SK-N-MC (cell line): ENCODE measurements around the gene LRRC9.

Source experiments
- EZH2 ChIP-seq: fragments of 200-600 bp; sonication (generic); IDR thresholded peaks from one replicate; pipeline ENCODE4 v1.6.1; 2017; ENCODE audit warnings: antibody characterized with exemption
- POLR2AphosphoS5 ChIP-seq: IDR thresholded peaks from 2 replicates; pipeline ENCODE4 v1.6.1; 2012; ENCODE audit warnings: mild to moderate bottlenecking, low read depth, low read length, borderline replicate concordance

DNA sequence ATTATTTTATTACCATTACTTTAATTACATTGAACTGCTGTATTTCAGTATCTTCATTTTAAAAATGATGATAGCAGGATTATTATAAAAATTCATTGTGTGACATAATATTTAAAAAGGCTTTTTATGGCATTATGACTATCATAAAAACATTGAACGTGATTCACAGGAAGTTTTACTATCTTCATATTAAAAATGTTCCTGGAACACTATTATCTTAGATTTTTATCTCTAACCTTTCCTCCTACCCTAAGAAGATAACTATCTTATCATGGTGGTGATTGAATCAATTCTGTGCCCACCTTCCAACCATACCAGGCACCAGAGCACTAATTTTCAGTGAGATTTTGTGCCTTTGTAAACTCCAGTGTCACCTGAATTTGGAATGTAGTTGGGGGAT, 16.2 kb downstream of the LRRC9 start:
- TF ChIP-seq POLR2AphosphoS5 (no peak), EZH2 (no peak)
